Measurements from ENCODE around the gene TBC1D23.

Gene TBC1D23

DNA sequence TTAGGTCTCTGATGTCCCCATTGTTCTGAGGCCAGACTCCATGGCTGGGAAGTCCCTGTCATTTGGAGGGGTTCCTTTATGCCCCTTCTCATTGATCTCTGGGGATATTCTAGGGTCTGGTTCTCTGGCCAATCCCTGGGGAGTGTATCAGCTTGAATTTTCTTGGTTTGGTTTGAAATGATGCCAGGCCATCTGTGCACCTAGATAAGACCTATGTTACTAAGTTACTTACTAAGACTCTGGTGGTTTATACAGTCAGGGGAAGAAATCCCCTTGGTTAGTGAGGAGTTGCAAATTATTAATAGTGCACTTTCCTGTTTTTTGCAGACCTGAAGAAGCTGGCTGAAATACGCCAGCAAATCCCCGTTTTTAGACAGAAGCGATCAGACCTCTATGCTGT, 94.1 kb downstream of the TBC1D23 start:
- DNase-seq: no peak

GRCh38 chr3:100358413-100358812, 97.6 kb downstream of the TBC1D23 start:
- DNase-seq: no peak

GRCh38 chr3:100359035-100359434, 98.2 kb downstream of the TBC1D23 start:
- no peak for DNase-seq

DNA sequence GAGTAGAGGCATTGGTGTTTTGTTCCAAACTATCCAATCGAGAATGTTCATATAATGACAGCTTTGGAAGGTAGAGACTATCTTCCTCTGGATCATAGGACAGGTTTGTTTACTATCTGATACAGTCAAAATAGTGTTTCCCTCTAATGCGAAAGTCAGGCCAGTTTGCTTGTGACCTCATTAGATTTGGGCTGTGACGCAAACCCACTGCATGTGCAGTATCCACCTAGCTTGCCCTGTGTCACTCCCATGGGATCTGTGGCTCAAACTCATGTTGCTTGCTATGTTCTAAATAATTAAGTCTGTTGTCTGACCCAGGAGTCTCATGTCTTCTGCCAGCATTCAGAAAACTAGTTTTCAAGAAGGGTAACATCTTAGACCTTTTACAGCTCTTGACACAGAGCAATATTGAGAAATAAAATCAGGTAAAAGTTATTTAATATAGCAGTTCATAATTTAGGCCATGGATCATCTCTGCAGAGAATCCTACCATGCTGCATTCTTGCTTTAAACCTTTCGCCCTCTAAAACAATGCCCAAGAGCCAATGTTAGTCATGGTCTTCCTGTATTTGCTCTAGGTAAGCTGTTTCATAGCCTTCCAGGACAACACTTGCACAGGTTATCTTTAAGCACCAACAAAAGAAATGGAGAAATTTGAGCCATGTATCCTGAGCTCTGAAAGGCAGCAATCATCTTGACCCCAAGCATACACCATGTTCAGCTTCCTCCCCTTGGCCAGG, 100.1 kb downstream of the TBC1D23 start:
- no peak for DNase-seq

GRCh38 chr3:100361897-100362296, 101.1 kb downstream of the TBC1D23 start:
- DNase-seq: no peak

- DNase-seq: no peak
Measured at GRCh38 chr3:100364421-100364820, 103.6 kb downstream of the TBC1D23 start.

GRCh38 chr3:100366424-100366823, 105.6 kb downstream of the TBC1D23 start:
- no peak for DNase-seq

- DNase-seq: no peak
Measured at GRCh38 chr3:100368441-100368840, 107.6 kb downstream of the TBC1D23 start.

- no peak for DNase-seq
Measured at GRCh38 chr3:100370756-100371155, 110.0 kb downstream of the TBC1D23 start.

GRCh38 chr3:100374521-100374920, 113.7 kb downstream of the TBC1D23 start:
- DNase-seq: no peak
